CD4-positive, alpha-beta T cell treated with Interleukin-17A for 1 hour (primary cell): Measurements from ENCODE around the gene GMDS.
A peak's percentile ranks its signal among the peaks of the same experiment; 100 is the strongest.

ENCODE experiments used
- DNase-seq: peaks from one replicate; pipeline ENCODE4 v3.0.0-alpha.2; 2020

The GMDS gene

GRCh38 chr6:2237001-2237400 lies 8.4 kb downstream of the GMDS start:
- no peak for DNase-seq

- no peak for DNase-seq
Measured at GRCh38 chr6:2235777-2236495, 9.5 kb downstream of the GMDS start.

GRCh38 chr6:2232445-2232844 lies 13.0 kb downstream of the GMDS start:
- DNase-seq, result no peak

GRCh38 chr6:2231438-2231837 lies 14.0 kb downstream of the GMDS start:
- DNase-seq, result no peak

- no peak for DNase-seq
Measured at GRCh38 chr6:2230659-2231277, 14.6 kb downstream of the GMDS start.

- DNase-seq, result no peak
Measured at GRCh38 chr6:2229742-2230141, 15.7 kb downstream of the GMDS start.

GRCh38 chr6:2229039-2229438 lies 16.4 kb downstream of the GMDS start:
- no peak for DNase-seq

- no peak for DNase-seq
Measured at GRCh38 chr6:2228392-2228791, 17.0 kb downstream of the GMDS start.

GRCh38 chr6:2226775-2227174 lies 18.6 kb downstream of the GMDS start:
- no peak for DNase-seq

- no peak for DNase-seq
Measured at GRCh38 chr6:2225422-2226392, 19.7 kb downstream of the GMDS start.

- DNase-seq, result no peak
Measured at GRCh38 chr6:2224847-2225382, 20.5 kb downstream of the GMDS start.

- DNase-seq, result no peak
Measured at GRCh38 chr6:2222275-2222842, 23.0 kb downstream of the GMDS start.

GRCh38 chr6:2221726-2222274 lies 23.6 kb downstream of the GMDS start:
- DNase-seq, result peak; percentile 21

GRCh38 chr6:2220154-2220553 lies 25.3 kb downstream of the GMDS start:
- DNase-seq, result no peak

- no peak for DNase-seq
Measured at GRCh38 chr6:2218866-2219265, 26.5 kb downstream of the GMDS start.

GRCh38 chr6:2216794-2217383 lies 28.5 kb downstream of the GMDS start:
- DNase-seq, result no peak

GRCh38 chr6:2215342-2215741 lies 30.1 kb downstream of the GMDS start:
- no peak for DNase-seq

- DNase-seq, result no peak
Measured at GRCh38 chr6:2213086-2213485, 32.3 kb downstream of the GMDS start.

- DNase-seq, result peak; percentile 40
Measured at GRCh38 chr6:2209226-2209809, 36.1 kb downstream of the GMDS start.

GRCh38 chr6:2208468-2208867 lies 36.9 kb downstream of the GMDS start:
- DNase-seq, result no peak

- DNase-seq, result no peak
Measured at GRCh38 chr6:2205396-2205795, 40.0 kb downstream of the GMDS start.

GRCh38 chr6:2204272-2204671 lies 41.1 kb downstream of the GMDS start:
- DNase-seq, result no peak
